Measurements from ENCODE around the gene TRIML2.

Gene TRIML2, protein sequence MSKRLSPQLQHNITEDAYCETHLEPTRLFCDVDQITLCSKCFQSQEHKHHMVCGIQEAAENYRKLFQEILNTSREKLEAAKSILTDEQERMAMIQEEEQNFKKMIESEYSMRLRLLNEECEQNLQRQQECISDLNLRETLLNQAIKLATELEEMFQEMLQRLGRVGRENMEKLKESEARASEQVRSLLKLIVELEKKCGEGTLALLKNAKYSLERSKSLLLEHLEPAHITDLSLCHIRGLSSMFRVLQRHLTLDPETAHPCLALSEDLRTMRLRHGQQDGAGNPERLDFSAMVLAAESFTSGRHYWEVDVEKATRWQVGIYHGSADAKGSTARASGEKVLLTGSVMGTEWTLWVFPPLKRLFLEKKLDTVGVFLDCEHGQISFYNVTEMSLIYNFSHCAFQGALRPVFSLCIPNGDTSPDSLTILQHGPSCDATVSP

GRCh38 chr4:188109157-188109755 lies at the start of gene TRIML2:
Gene TRIML2, minus strand, starts transcription at chr4:188109603. Its CDS starts 4,235 bp downstream, at chr4:188105368.
- no peak for DNase-seq

GRCh38 chr4:188158336-188158735 lies 48.9 kb upstream of the TRIML2 start:
- no peak for DNase-seq

DNA sequence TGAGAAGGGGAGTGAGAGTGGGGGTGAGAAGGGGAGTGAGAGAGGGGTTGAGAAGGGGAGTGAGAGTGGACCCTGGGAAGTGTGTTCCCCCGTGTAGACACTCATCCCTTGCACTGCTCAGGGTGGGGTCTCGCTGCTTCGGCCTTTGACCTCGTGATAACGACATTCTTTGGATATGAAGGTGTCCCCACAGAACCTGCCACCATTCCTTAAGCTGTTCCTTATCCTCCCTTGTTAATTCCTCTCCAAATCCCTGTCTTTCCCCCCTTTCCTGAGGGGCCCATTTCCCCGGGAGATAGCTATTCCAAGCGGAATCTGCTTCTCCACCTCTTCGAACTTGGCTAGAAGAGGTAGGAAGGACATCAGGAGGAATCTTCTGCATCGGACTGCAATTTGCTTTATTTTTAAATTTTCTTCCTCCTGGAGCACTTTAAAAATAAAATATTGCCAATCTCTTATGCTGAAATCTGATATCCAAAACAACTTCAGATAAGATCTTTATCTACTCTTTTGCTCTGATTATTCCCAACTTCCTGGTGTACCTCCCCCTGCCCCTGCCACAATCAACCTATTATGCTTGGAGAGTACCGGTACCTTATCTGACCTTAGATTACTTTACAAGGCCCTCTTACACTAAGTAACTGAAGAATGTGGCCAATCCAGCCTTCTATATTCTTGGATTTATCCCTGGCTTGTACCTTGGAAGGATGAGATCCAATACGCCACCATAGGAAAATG lies 45.4 kb upstream of the TRIML2 start:
- no peak for DNase-seq

GRCh38 chr4:188147776-188148175 lies 38.4 kb upstream of the TRIML2 start:
- no peak for DNase-seq

- no peak for DNase-seq
Observed at GRCh38 chr4:188147176-188147575, 37.8 kb upstream of the TRIML2 start.

DNA sequence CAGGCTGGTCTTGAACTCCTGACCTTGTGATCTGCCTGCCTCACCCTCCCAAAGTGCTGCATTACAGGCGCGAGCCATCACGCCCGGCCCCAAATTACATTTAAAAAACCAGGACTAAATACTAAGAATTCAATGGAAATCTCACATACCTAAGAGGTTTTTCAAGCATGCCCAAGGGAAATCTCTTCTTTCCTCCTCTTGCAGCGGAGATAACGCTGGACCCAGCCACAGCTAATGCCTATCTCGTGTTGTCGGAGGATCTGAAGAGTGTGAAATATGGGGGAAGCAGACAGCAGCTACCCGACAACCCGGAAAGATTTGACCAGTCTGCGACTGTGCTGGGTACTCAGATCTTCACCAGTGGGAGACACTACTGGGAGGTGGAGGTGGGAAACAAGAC lies 37.2 kb upstream of the TRIML2 start:
- no peak for DNase-seq

- no peak for DNase-seq
Observed at GRCh38 chr4:188145601-188146000, 36.2 kb upstream of the TRIML2 start.

DNA sequence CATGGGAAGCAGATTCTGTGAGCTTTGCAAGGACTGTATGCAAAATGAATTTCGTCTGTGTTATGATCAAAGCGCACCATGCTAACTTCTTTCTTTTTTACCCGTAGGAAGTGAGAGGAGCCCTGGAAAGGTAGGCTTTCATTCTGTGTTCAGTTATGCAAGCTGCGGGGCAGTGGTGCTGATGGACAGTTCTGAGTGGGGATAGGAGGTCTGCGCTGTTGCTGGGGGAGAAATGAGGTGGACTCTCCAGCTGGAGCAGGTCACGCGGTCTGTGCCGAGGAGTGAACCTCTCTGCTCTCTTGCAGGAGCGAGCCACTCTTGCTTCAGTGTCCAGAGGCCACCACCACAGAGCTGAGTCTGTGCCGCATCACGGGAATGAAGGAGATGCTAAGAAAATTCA lies 34.3 kb upstream of the TRIML2 start:
- DNase-seq = no peak

DNA sequence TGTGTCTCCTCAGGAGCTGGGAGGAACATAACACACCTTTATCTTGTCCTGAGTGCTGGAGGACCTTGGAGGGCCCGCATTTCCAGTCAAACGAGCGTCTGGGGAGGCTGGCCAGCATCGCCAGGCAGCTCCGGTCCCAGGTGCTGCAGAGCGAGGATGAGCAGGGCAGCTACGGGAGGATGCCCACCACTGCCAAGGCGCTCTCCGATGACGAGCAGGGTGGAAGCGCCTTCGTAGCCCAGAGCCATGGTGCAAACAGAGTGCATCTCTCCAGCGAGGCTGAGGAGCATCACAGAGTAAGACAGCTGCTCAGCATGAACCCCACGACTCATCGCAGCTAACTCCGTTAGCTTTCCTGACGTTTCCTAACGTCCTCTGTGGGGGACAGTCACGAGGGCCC lies 30.3 kb upstream of the TRIML2 start:
- DNase-seq = no peak

- DNase-seq = no peak
Observed at GRCh38 chr4:188139141-188139540, 29.7 kb upstream of the TRIML2 start, which contains the start of gene TRIML1. Gene TRIML1, plus strand, starts transcription at chr4:188139441. Its CDS starts 118 bp downstream, at chr4:188139559.

DNA sequence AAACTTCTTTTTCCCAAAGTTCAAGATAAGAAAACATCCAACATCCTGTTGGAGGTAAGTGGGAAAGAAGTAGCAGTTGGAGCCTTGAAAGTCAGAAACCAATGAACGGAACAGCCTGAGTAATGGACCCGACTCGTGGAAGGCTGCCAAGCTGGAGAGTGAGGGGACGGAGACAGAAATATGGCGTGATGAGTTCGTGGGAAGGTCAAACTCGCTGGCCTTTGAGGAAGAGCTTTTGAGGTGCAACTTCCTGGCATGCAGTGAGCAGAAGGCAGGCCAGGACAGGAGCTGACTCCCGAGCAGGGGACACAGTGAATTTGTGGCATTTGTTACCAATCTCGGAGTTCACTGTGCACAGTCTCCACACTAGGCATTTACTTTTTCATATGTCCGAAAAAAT lies 28.8 kb upstream of the TRIML2 start:
- no peak for DNase-seq

GRCh38 chr4:188132232-188132631 lies 22.8 kb upstream of the TRIML2 start:
- DNase-seq = no peak

DNA sequence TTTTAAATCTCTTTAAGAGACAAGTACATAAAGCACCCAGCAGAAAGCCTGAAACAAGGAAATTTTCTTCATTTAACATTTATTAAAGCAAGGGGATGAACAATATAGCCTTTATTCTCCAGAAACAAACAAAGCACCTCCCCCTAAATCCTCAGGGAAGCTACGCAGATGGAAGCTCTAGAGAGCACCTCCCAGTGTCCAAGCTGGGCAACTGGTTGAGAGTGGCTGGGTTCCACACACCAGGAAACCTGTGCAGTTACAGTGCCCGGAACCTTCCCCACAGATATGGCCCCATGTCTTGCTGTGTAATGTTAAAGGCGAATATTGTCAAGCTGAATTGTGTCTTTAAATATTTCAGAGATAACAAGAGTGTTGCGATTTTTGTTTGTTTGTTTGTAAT lies 21.0 kb upstream of the TRIML2 start:
- DNase-seq = no peak

- peak; percentile 3 for DNase-seq
Observed at GRCh38 chr4:188127214-188127874, 17.9 kb upstream of the TRIML2 start.

DNA sequence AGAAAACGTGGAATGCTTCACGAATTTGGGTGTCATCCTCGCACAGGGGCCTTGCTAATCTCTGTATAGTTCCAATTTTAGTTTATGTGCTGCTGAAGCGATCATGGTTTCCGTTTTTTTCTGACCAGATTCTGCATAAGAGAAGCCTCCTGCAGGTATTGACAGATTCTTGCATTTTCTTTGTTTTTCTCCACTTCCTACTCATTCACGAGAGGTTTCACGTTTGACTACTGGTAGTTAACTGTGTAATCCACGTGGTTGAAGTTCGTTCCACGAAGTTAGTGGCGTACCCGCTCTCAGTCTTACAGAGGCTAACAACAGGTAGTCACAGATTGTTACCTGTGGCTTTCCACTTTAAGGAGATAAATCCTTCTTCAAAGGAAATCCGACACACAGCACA lies 12.1 kb upstream of the TRIML2 start:
- no peak for DNase-seq

DNA sequence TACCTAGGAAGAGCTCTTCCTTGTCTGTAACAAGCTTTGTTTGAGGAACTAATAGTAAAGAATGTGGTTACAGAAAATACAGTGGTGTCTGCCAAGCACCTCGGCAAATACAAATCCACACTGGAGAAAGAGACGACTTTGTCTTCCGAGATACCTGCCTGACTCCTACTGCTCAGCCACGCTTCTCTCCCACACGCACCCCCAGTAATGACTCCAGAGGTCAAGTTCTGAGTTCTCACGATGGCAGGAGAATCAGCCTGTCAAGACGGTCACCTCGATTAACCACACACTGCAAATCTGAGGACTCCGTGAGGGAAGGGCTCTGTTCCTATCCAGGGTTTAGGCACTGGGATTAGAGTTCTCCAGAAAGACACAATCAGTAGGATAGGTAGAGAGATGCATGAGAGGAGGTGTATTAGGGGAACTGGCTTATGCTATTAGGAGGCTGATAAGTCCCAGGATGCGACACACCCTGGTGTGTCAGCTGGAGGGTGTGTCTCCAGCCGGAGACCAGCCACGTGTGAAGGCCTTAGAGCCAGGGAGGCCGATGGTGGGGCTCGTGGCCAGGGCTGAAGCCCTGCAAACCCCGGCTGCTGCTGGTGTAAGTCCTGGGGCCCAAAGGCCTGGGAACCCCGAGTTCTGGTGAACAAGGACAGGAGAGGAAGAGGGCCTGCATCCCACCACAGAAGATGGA lies 8.4 kb upstream of the TRIML2 start:
- no peak for DNase-seq

DNA sequence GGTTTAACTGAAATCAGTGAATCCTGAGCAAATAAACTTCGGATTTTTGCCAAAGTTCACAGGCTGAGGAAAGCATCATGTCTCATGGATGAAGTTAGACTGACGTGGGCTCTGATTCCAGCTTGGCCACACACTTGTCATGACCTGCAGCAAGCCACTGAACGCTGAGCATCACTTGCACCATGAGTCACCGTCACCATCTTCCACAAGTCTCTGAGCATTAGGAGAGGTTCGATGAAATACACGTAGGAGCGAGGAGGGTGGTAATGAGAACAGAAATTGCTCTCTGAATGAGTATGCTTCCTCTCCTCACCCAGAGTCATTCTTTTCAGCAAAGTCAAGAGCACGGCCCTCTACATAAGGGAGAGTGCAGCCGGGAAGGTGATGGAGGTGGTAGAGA lies 3.8 kb upstream of the TRIML2 start:
- DNase-seq = no peak

DNA sequence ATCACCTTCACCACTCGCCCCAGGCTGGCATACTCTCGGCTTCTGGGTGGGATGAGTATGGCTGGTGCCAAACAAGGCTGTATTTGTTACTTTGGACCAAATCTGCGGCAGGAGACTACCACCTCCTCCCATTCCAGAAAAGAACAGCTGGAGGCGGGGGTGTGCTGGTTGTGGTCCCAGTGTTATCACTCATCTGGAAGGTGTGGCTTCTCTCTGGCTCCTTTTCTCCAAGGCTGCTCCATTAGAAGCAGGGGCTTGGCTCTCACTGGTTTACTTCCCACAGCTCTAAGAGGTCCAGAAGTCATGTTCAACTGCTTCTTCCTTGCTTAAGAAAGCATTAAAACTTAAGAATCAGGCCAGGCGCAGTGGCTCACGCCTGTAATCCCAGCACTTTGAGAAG lies 2.6 kb upstream of the TRIML2 start:
- no peak for DNase-seq

- DNase-seq = no peak
Observed at GRCh38 chr4:188110741-188111471, 1.5 kb upstream of the TRIML2 start.

DNA sequence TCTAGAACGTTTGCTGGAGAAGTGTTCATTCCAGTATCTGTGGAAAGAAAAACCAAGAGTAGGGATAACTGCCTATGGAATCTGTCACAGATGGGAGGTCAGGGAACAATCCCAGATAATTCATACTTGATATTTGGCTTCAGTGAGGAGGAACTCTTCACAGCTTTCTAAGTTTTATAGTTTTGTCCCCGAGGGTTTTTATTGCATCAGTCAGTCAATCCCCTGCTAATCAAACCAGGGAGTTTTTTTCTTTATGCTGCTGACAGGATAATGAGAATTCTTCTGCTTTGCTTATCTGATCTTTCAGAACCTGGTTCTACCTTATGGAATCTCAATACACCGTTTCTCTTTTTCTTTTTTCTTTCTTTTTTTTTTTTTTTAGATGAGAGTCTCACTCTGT lies 633 bp upstream of the TRIML2 start:
- DNase-seq = no peak

- DNase-seq = no peak
Observed at GRCh38 chr4:188107931-188108843, 1.2 kb downstream of the TRIML2 start.
